NCI-H446 (cell line): ENCODE results near the gene PTPRM.

Source experiments
- DNase-seq, 2 experiments: peaks; one replicate each; lab custom pipeline; 2025; lab: John Stamatoyannopoulos, UW

The PTPRM gene

GRCh38 chr18:8004792-8005191 lies 437.7 kb downstream of the PTPRM start:
- DNase-seq = no peak

GRCh38 chr18:8005870-8006569 lies 438.9 kb downstream of the PTPRM start:
- DNase-seq = no peak

- DNase-seq = no peak
Measured at GRCh38 chr18:8006979-8007378, 439.9 kb downstream of the PTPRM start.

GRCh38 chr18:8008033-8008432 lies 440.9 kb downstream of the PTPRM start:
- DNase-seq = no peak

GRCh38 chr18:8011361-8011760 lies 444.2 kb downstream of the PTPRM start:
- DNase-seq = no peak

GRCh38 chr18:8011906-8012305 lies 444.8 kb downstream of the PTPRM start:
- DNase-seq = no peak

- DNase-seq = no peak
Measured at GRCh38 chr18:8018701-8019331, 451.7 kb downstream of the PTPRM start.

DNA sequence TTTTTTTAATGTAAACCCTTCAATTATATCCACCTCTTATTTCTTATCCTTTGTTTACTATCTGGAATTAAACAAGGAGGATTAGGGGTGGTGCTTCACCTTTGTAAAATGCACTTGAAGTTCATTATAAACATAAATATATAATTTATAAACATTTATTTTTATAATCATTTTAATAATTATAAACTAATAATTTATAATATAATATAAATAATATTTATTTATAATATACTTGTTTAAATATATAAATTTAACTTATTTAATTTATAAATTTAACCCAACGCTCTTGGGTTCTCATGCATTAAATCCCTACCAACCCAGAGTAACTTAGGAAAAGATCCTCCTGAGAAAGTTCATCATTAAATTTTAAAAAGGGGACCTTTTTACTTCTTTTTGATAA lies 452.5 kb downstream of the PTPRM start:
- no peak for DNase-seq

GRCh38 chr18:8020132-8020846 lies 453.2 kb downstream of the PTPRM start:
- DNase-seq = no peak

DNA sequence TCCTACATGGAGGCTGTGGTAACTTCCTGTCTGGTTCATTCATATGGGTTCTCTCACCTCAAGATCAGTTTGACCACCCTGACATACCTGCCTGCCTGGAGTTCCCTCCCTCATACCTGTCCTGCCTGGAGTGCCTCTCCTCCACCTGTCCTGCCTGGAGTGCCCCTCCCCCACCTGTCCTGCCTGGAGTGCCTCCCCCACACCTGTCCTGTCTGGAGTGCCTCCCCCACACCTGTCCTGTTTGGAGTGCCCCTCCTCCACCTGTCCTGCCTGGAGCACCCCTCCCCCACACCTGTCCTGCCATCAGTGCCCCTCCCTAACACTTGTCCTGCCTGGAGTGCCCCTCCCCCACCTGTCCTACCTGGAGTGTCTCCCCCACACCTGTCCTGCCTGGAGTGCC lies 461.9 kb downstream of the PTPRM start:
- no peak for DNase-seq

DNA sequence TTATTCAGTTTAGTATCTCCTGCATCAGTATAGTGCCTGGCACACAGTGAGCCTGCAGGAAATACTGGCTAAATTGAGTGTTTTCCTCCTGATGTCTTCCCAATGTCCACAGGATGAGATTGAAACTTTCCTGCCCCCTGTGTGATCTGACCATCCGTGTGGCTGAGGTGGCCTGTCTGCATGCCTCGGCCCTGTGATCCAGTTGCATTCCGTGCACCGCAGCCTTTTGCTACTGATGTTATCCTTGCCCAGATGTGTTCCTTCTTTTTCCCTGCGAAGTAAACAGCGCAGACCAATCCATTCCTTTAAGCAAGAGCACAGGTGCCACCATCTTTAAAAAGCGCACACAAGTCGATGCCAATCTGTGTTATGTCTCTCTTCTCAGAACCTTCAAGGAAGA lies 462.6 kb downstream of the PTPRM start:
- no peak for DNase-seq

GRCh38 chr18:8030201-8030600 lies 463.1 kb downstream of the PTPRM start:
- DNase-seq = no peak

GRCh38 chr18:8031496-8031895 lies 464.4 kb downstream of the PTPRM start:
- no peak for DNase-seq

DNA sequence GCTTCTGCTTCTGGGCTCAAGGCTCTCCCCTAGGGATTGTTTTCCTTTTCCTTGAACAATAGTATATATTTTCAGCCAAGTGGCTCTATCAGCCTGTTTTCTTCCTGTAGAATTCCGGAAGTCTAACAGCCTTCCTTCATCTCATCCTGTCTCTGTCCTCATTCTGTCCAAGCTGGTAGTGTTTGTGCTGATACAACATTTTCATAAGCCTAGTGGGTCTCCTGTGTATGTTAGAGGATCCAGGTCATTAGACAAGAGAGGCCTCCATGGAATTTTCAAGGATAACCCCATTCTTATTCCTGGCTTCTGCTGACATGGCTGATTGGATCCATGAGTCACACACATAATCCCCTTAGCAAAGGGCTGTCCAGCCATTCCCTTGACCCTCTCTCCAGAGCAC lies 467.6 kb downstream of the PTPRM start:
- DNase-seq = no peak

- DNase-seq = no peak
Measured at GRCh38 chr18:8036551-8036950, 469.4 kb downstream of the PTPRM start.

DNA sequence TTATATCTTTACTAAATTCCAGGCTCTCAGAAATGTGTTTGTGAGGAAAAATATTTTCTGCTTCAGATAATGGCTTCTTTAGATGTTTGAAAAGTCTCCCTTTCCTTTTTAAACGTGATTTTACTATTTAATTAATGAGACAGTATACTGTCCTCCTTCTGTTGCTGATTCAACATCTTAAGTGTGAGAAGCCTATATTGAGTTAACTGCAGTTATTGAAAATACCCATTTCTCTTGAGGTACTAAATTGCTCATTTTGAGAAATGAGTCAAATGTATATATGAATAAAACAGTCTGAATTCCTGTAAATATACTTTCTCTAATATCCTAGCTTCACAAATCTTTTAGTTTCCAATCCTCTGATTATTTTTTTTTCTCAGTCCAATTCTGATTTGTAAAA lies 470.2 kb downstream of the PTPRM start:
- no peak for DNase-seq

- no peak for DNase-seq
Measured at GRCh38 chr18:8040021-8040420, 472.9 kb downstream of the PTPRM start.

DNA sequence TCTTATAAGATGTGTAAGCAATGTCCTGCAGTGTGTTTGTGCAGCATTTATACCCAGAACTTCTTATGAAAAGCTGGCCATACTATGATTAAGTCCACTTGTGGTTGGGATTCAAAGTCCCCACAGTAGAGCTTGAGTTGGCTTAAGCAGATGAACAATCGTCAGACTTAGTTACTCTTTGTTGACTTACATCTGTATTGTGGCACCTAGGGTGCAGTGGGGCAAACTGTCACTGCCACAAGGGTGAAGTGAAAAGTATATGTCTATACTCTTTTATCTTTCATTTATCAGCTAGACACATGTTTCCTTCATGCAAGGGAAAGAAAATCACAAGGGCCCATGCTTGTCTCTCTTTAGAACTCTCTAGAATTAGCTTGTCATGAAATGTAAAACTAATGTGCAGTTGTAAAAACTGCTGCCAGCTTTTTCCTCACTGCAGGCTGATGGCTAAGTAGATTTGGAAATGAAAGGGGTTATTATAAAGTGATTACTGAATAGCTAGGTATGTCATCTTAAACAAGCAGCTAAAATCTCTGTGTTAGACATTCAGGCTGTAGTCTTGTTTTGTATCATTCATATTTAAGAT lies 474.5 kb downstream of the PTPRM start:
- no peak for DNase-seq

- no peak for DNase-seq
Measured at GRCh38 chr18:8044004-8044403, 476.9 kb downstream of the PTPRM start.

DNA sequence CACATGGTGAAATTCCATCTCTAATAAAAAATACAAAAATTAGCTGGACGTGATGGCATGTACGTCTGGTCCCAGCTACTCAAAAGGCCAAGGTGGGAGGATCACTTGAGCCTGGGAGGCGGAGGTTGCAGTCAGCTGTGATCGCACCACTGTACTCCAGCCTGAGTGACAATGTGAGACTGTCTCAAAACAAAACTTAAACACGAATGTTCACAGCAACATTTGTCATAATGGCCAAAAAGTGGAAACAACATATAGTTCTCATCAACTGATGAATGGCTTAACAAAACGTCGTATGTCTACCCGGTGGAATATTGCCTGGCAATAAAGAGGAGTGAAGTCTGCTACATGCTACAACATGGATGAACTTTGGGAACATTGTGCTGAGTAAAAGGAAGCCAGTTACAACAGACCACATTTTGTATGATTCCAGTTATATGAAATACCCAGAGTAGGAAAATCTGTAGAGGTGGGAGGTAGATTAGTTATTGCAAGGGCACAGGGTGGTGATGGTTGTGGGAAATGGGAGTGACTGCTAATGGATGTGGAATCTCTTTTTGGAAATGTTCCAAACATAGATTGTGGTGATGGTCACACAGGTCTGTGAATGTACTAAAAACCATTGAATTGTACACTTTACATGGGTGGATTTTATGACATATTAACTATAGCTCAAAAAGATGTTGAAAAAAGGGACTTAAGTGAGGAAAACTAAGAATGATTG lies 478.2 kb downstream of the PTPRM start:
- no peak for DNase-seq

DNA sequence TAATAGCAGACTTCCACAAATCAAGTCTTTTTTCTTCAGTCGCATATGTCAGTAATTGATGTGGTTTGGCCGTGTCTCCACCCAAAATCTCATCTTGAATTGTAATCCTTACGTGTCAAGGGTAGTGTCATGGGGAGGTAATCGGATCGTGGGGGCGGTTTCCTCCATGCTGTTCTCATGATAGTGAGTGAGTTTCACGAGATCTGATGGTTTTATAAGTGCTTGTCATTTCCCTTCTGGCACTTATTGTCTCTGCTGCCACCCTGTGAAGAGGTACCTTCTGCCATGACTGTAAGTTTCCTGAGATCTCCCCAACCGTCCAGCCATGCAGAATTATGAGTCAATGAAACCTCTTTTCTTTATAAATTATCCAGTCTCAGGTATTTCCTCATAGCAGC lies 478.8 kb downstream of the PTPRM start:
- DNase-seq = no peak

- no peak for DNase-seq
Measured at GRCh38 chr18:8046441-8046840, 479.3 kb downstream of the PTPRM start.
